ENCODE data around the gene PLCB4. TPM values are rescaled to one million over a fixed set of nuclear protein-coding genes. Genes with fewer than 3 reads are reported as not detected.

Gene PLCB4
- polyA plus RNA-seq, 1 donor (not counting 4 experiments of a cell fraction or from before 2014, with no cell fraction given) = 4.1 TPM

DNA sequence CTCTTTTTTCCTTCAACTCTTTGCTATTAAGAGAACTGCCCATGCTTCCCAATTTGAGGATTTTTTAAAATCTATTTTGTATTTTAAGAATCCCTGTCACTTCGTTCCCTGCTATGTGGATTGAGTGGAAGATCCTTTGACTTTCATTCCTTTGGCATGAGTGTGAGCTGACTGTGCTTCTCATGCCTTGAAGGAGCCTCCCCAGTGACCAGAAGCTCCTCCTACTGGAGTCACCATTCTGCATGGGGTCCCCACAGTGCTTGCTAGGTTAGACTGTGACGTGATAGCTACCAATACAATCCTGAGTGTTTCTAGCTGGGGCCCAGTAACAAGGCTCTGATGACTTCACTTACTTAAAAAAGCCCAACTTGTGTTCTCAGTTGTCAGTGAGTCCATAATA lies 341.1 kb downstream of the PLCB4 start:
- Histone ChIP-seq H4K20me1 (ENCODE audit: control insufficient read depth, extremely low read depth, insufficient read depth, low read length) (no peaks in the 10 kb centered on the region), H3K79me2 (ENCODE audit: control insufficient read depth, insufficient read depth, low read length) (no peaks in the 10 kb centered on the region), H3K4me3 (ENCODE audit: control insufficient read depth in 2 of 3, extremely low read depth in 1 of 3, insufficient read depth in 2 of 3, low read depth in 1 of 3, low read length in 3 of 3) (no peak overlapping the region), H3K36me3 (ENCODE audit: control insufficient read depth in 2 of 2, extremely low read depth in 1 of 2, insufficient read depth in 2 of 2, low read length in 2 of 2) (no peaks in the 10 kb centered on the region), H2AFZ (ENCODE audit: control insufficient read depth, low read length) (no peak overlapping the region), H3K4me1 (ENCODE audit: control insufficient read depth, extremely low read depth, insufficient read depth, low read length) (peaks cover 12% of the 10 kb centered on the region), H3K27me3 (ENCODE audit: control insufficient read depth, extremely low read depth, insufficient read depth, low read length) (no peaks in the 10 kb centered on the region), H3K9me3 (ENCODE audit: control insufficient read depth, low read depth, low read length) (no peaks in the 10 kb centered on the region), H3K4me2 (ENCODE audit: control insufficient read depth, extremely low read depth, insufficient read depth, low read depth, low read length) (peak overlapping the region; percentile 2), H3K27ac (ENCODE audit: control insufficient read depth, insufficient read depth, low read length) (no peak overlapping the region), H3K9ac (ENCODE audit: control insufficient read depth, extremely low read depth, insufficient read depth, low read length) (no peak overlapping the region), H3K9me1 (ENCODE audit: control insufficient read depth, extremely low read depth, insufficient read depth, low read length) (no peaks in the 10 kb centered on the region)
- no peak for TF ChIP-seq EZH2 (IDR thresholded peaks at IDR 0.05; ENCODE audit: low read length)
- TF ChIP-seq, protein P1, sequence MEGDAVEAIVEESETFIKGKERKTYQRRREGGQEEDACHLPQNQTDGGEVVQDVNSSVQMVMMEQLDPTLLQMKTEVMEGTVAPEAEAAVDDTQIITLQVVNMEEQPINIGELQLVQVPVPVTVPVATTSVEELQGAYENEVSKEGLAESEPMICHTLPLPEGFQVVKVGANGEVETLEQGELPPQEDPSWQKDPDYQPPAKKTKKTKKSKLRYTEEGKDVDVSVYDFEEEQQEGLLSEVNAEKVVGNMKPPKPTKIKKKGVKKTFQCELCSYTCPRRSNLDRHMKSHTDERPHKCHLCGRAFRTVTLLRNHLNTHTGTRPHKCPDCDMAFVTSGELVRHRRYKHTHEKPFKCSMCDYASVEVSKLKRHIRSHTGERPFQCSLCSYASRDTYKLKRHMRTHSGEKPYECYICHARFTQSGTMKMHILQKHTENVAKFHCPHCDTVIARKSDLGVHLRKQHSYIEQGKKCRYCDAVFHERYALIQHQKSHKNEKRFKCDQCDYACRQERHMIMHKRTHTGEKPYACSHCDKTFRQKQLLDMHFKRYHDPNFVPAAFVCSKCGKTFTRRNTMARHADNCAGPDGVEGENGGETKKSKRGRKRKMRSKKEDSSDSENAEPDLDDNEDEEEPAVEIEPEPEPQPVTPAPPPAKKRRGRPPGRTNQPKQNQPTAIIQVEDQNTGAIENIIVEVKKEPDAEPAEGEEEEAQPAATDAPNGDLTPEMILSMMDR (optimal IDR thresholded peaks at IDR 0.05 in 1 of 3, IDR thresholded peaks at IDR 0.05 in 1 of 3, conservative IDR thresholded peaks at IDR 0.05 in 1 of 3; ENCODE audit: extremely low read depth in 1 of 3, insufficient read depth in 2 of 3, low read length in 3 of 3) = no peak
- dilution Hi-C loops (cut with MboI; ENCODE audit: extremely low pct_ligation_motif_present, low sequenced_read_pairs) = no loop called here
- no peak for FAIRE-seq
- no peak for DNase-seq (ENCODE audit: low read depth, low spot score)

GRCh38 chr20:9411833-9412232 lies 342.9 kb downstream of the PLCB4 start:
- dilution Hi-C loops (cut with MboI; ENCODE audit: extremely low pct_ligation_motif_present, low sequenced_read_pairs) = no loop called here
- H3K9me1 ChIP-seq (ENCODE audit: control insufficient read depth, extremely low read depth, insufficient read depth, low read length) = no peaks in the 10 kb centered on the region
- H3K9me3 ChIP-seq (ENCODE audit: control insufficient read depth, low read depth, low read length) = no peaks in the 10 kb centered on the region
- no peak overlapping the region for H3K4me2 ChIP-seq (ENCODE audit: control insufficient read depth, extremely low read depth, insufficient read depth, low read depth, low read length)
- peaks cover 12% of the 10 kb centered on the region for H3K4me1 ChIP-seq (ENCODE audit: control insufficient read depth, extremely low read depth, insufficient read depth, low read length)
- no peak overlapping the region for H3K9ac ChIP-seq (ENCODE audit: control insufficient read depth, extremely low read depth, insufficient read depth, low read length)
- no peak overlapping the region for H3K4me3 ChIP-seq (ENCODE audit: control insufficient read depth in 2 of 3, extremely low read depth in 1 of 3, insufficient read depth in 2 of 3, low read depth in 1 of 3, low read length in 3 of 3)
- H4K20me1 ChIP-seq (ENCODE audit: control insufficient read depth, extremely low read depth, insufficient read depth, low read length) = no peaks in the 10 kb centered on the region
- FAIRE-seq (no peak), DNase-seq (ENCODE audit: low read depth, low spot score) (no peak)
- no peaks in the 10 kb centered on the region for H3K79me2 ChIP-seq (ENCODE audit: control insufficient read depth, insufficient read depth, low read length)
- TF ChIP-seq, protein P1 (optimal IDR thresholded peaks at IDR 0.05 in 1 of 3, IDR thresholded peaks at IDR 0.05 in 1 of 3, conservative IDR thresholded peaks at IDR 0.05 in 1 of 3; ENCODE audit: extremely low read depth in 1 of 3, insufficient read depth in 2 of 3, low read length in 3 of 3) = no peak
- no peak for TF ChIP-seq EZH2 (IDR thresholded peaks at IDR 0.05; ENCODE audit: low read length)
- no peaks in the 10 kb centered on the region for H3K27me3 ChIP-seq (ENCODE audit: control insufficient read depth, extremely low read depth, insufficient read depth, low read length)
- H2AFZ ChIP-seq (ENCODE audit: control insufficient read depth, low read length) = no peak overlapping the region
- H3K27ac ChIP-seq (ENCODE audit: control insufficient read depth, insufficient read depth, low read length) = no peak overlapping the region
- no peaks in the 10 kb centered on the region for H3K36me3 ChIP-seq (ENCODE audit: control insufficient read depth in 2 of 2, extremely low read depth in 1 of 2, insufficient read depth in 2 of 2, low read length in 2 of 2)
